WTC11 (cell line): ENCODE results near the gene TRIM69.

ENCODE experiments used
- ATF1 ChIP-seq: sonication (generic); formaldehyde crosslinking; IDR thresholded peaks from 2 replicates; pipeline ENCODE4 v1.8.1; 2023; ENCODE audit warnings: mild to moderate bottlenecking, moderate library complexity, missing genetic modification reagents
- CREM ChIP-seq: sonication (generic); formaldehyde crosslinking; IDR thresholded peaks from 2 replicates; pipeline ENCODE4 v1.8.1; 2022; ENCODE audit warnings: mild to moderate bottlenecking, missing genetic modification reagents, moderate library complexity
- CTCF ChIP-seq: fragments of 200-600 bp; IDR thresholded peaks from 2 replicates; pipeline ENCODE4 v1.8.0; 2022; ENCODE audit warnings: antibody characterized with exemption
- GABPB1 ChIP-seq: sonication (generic); formaldehyde crosslinking; IDR thresholded peaks from 2 replicates; pipeline ENCODE4 v1.8.1; 2023; ENCODE audit warnings: mild to moderate bottlenecking, missing genetic modification reagents
- IRF2 ChIP-seq: sonication (generic); formaldehyde crosslinking; IDR thresholded peaks from 2 replicates; pipeline ENCODE4 v1.8.0; 2022; ENCODE audit warnings: low read depth, missing genetic modification reagents, borderline replicate concordance
- NFE2L1 ChIP-seq: sonication (generic); formaldehyde crosslinking; IDR thresholded peaks from 2 replicates; pipeline ENCODE4 v1.8.1; 2023; ENCODE audit warnings: missing genetic modification reagents
- NR1H2 ChIP-seq: sonication (generic); formaldehyde crosslinking; IDR thresholded peaks from 2 replicates; pipeline ENCODE4 v1.9.0; 2021; ENCODE audit warnings: mild to moderate bottlenecking, moderate library complexity, missing genetic modification reagents
- TCF7 ChIP-seq: sonication (generic); formaldehyde crosslinking; IDR thresholded peaks from 2 replicates; pipeline ENCODE4 v1.8.0; 2022; ENCODE audit warnings: mild to moderate bottlenecking, low read depth, missing genetic modification reagents, moderate library complexity
- USF2 ChIP-seq: sonication (generic); formaldehyde crosslinking; IDR thresholded peaks from 2 replicates; pipeline ENCODE4 v1.8.1; 2023; ENCODE audit warnings: mild to moderate bottlenecking, missing genetic modification reagents, moderate library complexity
- ZNF232 ChIP-seq: sonication (generic); formaldehyde crosslinking; IDR thresholded peaks from 2 replicates; pipeline ENCODE4 v1.8.0; 2022; ENCODE audit warnings: mild to moderate bottlenecking, missing genetic modification reagents
- TF ChIP-seq, protein P1 (sequence below): sonication (generic); formaldehyde crosslinking; IDR thresholded peaks from 2 replicates; pipeline ENCODE4 v1.8.1; 2022; ENCODE audit warnings: low read depth, mild to moderate bottlenecking, moderate library complexity, missing genetic modification reagents, borderline replicate concordance

DNA sequence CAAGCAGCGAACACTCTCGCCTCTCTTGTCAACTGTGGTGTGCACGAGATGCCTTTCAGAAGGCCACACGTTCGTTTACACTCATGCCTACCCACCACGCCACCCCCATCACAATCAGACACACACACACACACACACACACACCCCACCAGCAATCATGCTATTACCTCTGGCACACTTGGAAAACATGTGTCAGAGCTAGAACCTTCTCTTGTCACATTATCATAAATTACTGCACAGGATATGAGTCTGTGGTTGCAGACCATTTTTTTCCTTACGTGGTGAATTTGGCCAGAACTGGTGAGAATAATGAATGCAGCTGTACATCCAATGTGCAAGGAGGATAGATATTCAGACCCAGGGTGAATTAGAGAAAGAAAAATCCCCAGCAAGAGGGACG is 52.4 kb downstream of the TRIM69 start:
- TF ChIP-seq IRF2 (CRISPR knock-in tag) (no peak), CTCF (no peak), NR1H2 (no peak), ATF1 (CRISPR knock-in tag) (no peak), ZNF232 (CRISPR knock-in tag) (no peak), TCF7 (no peak), NFE2L1 (no peak), USF2 (CRISPR knock-in tag) (no peak), CREM (no peak), GABPB1 (CRISPR knock-in tag) (no peak)
- TF ChIP-seq, protein P1, sequence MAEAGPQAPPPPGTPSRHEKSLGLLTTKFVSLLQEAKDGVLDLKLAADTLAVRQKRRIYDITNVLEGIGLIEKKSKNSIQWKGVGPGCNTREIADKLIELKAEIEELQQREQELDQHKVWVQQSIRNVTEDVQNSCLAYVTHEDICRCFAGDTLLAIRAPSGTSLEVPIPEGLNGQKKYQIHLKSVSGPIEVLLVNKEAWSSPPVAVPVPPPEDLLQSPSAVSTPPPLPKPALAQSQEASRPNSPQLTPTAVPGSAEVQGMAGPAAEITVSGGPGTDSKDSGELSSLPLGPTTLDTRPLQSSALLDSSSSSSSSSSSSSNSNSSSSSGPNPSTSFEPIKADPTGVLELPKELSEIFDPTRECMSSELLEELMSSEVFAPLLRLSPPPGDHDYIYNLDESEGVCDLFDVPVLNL, result no peak
